Hindlimb muscle (tissue), 1 donor: ENCODE data around the gene DNASE1L3. TPM values are rescaled to one million over a fixed set of nuclear protein-coding genes. Genes with fewer than 3 reads are reported as not detected.
"Not testable (repeated sequence)": the region's sequence is repeated elsewhere in the genome, so short reads cannot be mapped to it uniquely, and the experiment has no call there.

ENCODE experiments used
- DNase-seq: peaks from one replicate; pipeline ENCODE4 v3.0.0-alpha.2; 2013
- polyA plus RNA-seq: library from polyadenylated mRNA; unstranded; fragments of 120-200 nt; gene quantifications from one replicate; pipeline ENCODE4 v1.2.1, GENCODE V29; 2013; ENCODE audit not compliant: insufficient read length

DNASE1L3 gene
- polyA plus RNA-seq: 0.61 TPM

- DNase-seq: no peak
These were observed at the start of gene DNASE1L3 for GRCh38 chr3:58210761-58211460. TSS of gene DNASE1L3 (minus strand) at chr3:58210972. CDS start at chr3:58210906, 66 bp downstream.

GRCh38 chr3:58260261-58260731 is 49.5 kb upstream of the DNASE1L3 start:
- DNase-seq: no peak

GRCh38 chr3:58258392-58259055 is 47.8 kb upstream of the DNASE1L3 start:
- DNase-seq: no peak

GRCh38 chr3:58256511-58256910 is 45.7 kb upstream of the DNASE1L3 start:
- no peak for DNase-seq

GRCh38 chr3:58256061-58256460 is 45.3 kb upstream of the DNASE1L3 start:
- DNase-seq: no peak

GRCh38 chr3:58254144-58254543 is 43.4 kb upstream of the DNASE1L3 start:
- DNase-seq: no peak

- no peak for DNase-seq
These were observed 40.9 kb upstream of the DNASE1L3 start for GRCh38 chr3:58251631-58252035.

GRCh38 chr3:58250093-58250707 is 39.4 kb upstream of the DNASE1L3 start:
- no peak for DNase-seq

- DNase-seq: no peak
These were observed 38.8 kb upstream of the DNASE1L3 start for GRCh38 chr3:58249358-58250092.

GRCh38 chr3:58246148-58247047 is 35.6 kb upstream of the DNASE1L3 start:
- DNase-seq: no peak

- no peak for DNase-seq
These were observed 33.3 kb upstream of the DNASE1L3 start for GRCh38 chr3:58243976-58244585.

GRCh38 chr3:58242860-58243259 is 32.1 kb upstream of the DNASE1L3 start:
- DNase-seq: not testable (repeated sequence)

- no peak for DNase-seq
These were observed 31.6 kb upstream of the DNASE1L3 start for GRCh38 chr3:58242340-58242739.

- DNase-seq: no peak
These were observed 30.7 kb upstream of the DNASE1L3 start for GRCh38 chr3:58241306-58242044.

- no peak for DNase-seq
These were observed 28.1 kb upstream of the DNASE1L3 start for GRCh38 chr3:58238830-58239229.

GRCh38 chr3:58237941-58238681 is 27.3 kb upstream of the DNASE1L3 start:
- DNase-seq: no peak

GRCh38 chr3:58237238-58237940 is 26.6 kb upstream of the DNASE1L3 start, which contains the start of gene ABHD6:
TSS of gene ABHD6 (plus strand) at chr3:58237792. CDS start at chr3:58256587, 18,795 bp downstream.
- DNase-seq: peak; percentile 82

- no peak for DNase-seq
These were observed 25.9 kb upstream of the DNASE1L3 start for GRCh38 chr3:58236527-58237237.
